ENCODE results near the gene PCDHGA3. TPM values are rescaled to one million over a fixed set of nuclear protein-coding genes. Genes with fewer than 3 reads are reported as not detected.

Gene PCDHGA3
- polyA plus RNA-seq, 2 of the 4 experiments (the other 2 are of a cell fraction): not detected

- ChIA-PET POLR2A (interaction anchor here (0.8 to 1.5 kb wide), 3 partner anchors 13 to 181 kb away, joined by 3 to 4 read pairs (median 3); partner anchors contain the start of genes PCDHGB3 and TAF7), CTCF (interaction anchor here (0.6 to 2.2 kb wide), 33 partner anchors 11 to 562 kb away, joined by 3 to 19 read pairs (median 4); partner anchors contain the start of genes PCDHA5, PCDHGA1, PCDHGA5 and PCDHGB3)
- DNase-seq (ENCODE audit: low read depth in 1 of 2, low spot score in 1 of 2) (peak; percentile 67 to 78), ATAC-seq (peak; percentile 96), FAIRE-seq (no peak)
- peak within 1 kb of the TSS; percentile 99 for H3K4me2 ChIP-seq
- 3% methylated on average over 28 of the region's 37 CpGs for WGBS (ENCODE audit: missing lambda C conversion rate)
- H3K9me3 ChIP-seq: peaks cover 35% of the 10 kb centered on the region
- peak within 1 kb of the TSS; percentile 88 for H3K4me3 ChIP-seq
- no peaks in the 10 kb centered on the region for H3K4me1 ChIP-seq
- TF ChIP-seq JUN (IDR thresholded peaks at IDR 0.05): no peak
- no peak for TF ChIP-seq MYC (IDR thresholded peaks at IDR 0.05; ENCODE audit: borderline replicate concordance, low read length)
- TF ChIP-seq RAD21 (conservative IDR thresholded peaks at IDR 0.05 in 1 of 2, IDR thresholded peaks at IDR 0.05 in 1 of 2): peak; percentile 71 to 78
- TF ChIP-seq, protein P1, sequence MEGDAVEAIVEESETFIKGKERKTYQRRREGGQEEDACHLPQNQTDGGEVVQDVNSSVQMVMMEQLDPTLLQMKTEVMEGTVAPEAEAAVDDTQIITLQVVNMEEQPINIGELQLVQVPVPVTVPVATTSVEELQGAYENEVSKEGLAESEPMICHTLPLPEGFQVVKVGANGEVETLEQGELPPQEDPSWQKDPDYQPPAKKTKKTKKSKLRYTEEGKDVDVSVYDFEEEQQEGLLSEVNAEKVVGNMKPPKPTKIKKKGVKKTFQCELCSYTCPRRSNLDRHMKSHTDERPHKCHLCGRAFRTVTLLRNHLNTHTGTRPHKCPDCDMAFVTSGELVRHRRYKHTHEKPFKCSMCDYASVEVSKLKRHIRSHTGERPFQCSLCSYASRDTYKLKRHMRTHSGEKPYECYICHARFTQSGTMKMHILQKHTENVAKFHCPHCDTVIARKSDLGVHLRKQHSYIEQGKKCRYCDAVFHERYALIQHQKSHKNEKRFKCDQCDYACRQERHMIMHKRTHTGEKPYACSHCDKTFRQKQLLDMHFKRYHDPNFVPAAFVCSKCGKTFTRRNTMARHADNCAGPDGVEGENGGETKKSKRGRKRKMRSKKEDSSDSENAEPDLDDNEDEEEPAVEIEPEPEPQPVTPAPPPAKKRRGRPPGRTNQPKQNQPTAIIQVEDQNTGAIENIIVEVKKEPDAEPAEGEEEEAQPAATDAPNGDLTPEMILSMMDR (IDR thresholded peaks at IDR 0.05): peak; percentile 80
- TF ChIP-seq SMC3 (IDR thresholded peaks at IDR 0.05): peak; percentile 51; the same call in 2 of the 3 replicates
- TF ChIP-seq FOXS1 (CRISPR knock-in tag; IDR thresholded peaks at IDR 0.05): no peak
- no peak for TF ChIP-seq CBX2 (IDR thresholded peaks at IDR 0.05; ENCODE audit: borderline replicate concordance, low read depth)
- 0 out of 2 replicates have a peak, but pooled peaks have one; percentile 15 for TF ChIP-seq GATA3 (IDR thresholded peaks at IDR 0.05; ENCODE audit: borderline replicate concordance)
- TF ChIP-seq HDAC2 (IDR thresholded peaks at IDR 0.05): no peak
- no peak for TF ChIP-seq EP300 (IDR thresholded peaks at IDR 0.05)
- no peak for TF ChIP-seq RARB (CRISPR knock-in tag; IDR thresholded peaks at IDR 0.05)
- peak within 1 kb of the TSS; percentile 87 to 88 for H3K27ac ChIP-seq
Observed at GRCh38 chr5:141382469-141383294, 39.1 kb downstream of the PCDHGA3 start, which contains the start of gene PCDHGA7. Gene PCDHGA7, plus strand, starts transcription at chr5:141382742. Its CDS starts 158 bp downstream, at chr5:141382900.

- WGBS (ENCODE audit: missing lambda C conversion rate): 44% methylated on average over 21 of the region's 21 CpGs
- ChIA-PET POLR2A (interaction anchor here (0.8 to 1.5 kb wide), 3 partner anchors 13 to 181 kb away, joined by 3 to 4 read pairs (median 3); partner anchors contain the start of genes PCDHGB3 and TAF7), CTCF (interaction anchor here (0.7 to 2.2 kb wide), 31 partner anchors 11 to 562 kb away, joined by 3 to 19 read pairs (median 4); partner anchors contain the start of genes PCDHA5, PCDHGA1, PCDHGA5 and PCDHGB3)
- Histone ChIP-seq H3K27ac (peak overlapping the region; percentile 87 to 88), H3K4me1 (no peaks in the 10 kb centered on the region), H3K4me2 (peak overlapping the region; percentile 99), H3K9me3 (peaks cover 35% of the 10 kb centered on the region), H3K4me3 (peak overlapping the region; percentile 88)
- FAIRE-seq (no peak), DNase-seq (ENCODE audit: low read depth in 1 of 2, low spot score in 1 of 2) (peak in 1 of 2 experiments; percentile 20), ATAC-seq (peak; percentile 22 to 27; a peak in 4 of 6 replicates)
- TF ChIP-seq, protein P2, sequence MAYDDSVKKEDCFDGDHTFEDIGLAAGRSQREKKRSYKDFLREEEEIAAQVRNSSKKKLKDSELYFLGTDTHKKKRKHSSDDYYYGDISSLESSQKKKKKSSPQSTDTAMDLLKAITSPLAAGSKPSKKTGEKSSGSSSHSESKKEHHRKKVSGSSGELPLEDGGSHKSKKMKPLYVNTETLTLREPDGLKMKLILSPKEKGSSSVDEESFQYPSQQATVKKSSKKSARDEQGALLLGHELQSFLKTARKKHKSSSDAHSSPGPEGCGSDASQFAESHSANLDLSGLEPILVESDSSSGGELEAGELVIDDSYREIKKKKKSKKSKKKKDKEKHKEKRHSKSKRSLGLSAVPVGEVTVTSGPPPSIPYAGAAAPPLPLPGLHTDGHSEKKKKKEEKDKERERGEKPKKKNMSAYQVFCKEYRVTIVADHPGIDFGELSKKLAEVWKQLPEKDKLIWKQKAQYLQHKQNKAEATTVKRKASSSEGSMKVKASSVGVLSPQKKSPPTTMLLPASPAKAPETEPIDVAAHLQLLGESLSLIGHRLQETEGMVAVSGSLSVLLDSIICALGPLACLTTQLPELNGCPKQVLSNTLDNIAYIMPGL (CRISPR knock-in tag; IDR thresholded peaks at IDR 0.05; ENCODE audit: borderline replicate concordance): no peak
- TF ChIP-seq TP53 (CRISPR knock-in tag; IDR thresholded peaks at IDR 0.05) (no peak), MAFK (IDR thresholded peaks at IDR 0.05; ENCODE audit: partially characterized antibody) (no peak), JUNB (IDR thresholded peaks at IDR 0.05) (no peak), HOXA7 (CRISPR knock-in tag; IDR thresholded peaks at IDR 0.05) (no peak), ESRRA (IDR thresholded peaks at IDR 0.05; ENCODE audit: borderline replicate concordance, low read length) (no peak), MAZ (IDR thresholded peaks at IDR 0.05; ENCODE audit: borderline replicate concordance, low read depth, low read length) (no peak), POLR2AphosphoS2 (conservative IDR thresholded peaks at IDR 0.05; ENCODE audit: low read length) (no peak)
- TF ChIP-seq, protein P1 (IDR thresholded peaks at IDR 0.05): no peak
- TF ChIP-seq, protein P3, sequence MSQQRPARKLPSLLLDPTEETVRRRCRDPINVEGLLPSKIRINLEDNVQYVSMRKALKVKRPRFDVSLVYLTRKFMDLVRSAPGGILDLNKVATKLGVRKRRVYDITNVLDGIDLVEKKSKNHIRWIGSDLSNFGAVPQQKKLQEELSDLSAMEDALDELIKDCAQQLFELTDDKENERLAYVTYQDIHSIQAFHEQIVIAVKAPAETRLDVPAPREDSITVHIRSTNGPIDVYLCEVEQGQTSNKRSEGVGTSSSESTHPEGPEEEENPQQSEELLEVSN (IDR thresholded peaks at IDR 0.05; ENCODE audit: borderline replicate concordance, low read depth): no peak; the same call in 1 of the 2 replicates
Observed at GRCh38 chr5:141383345-141383744, 39.7 kb downstream of the PCDHGA3 start.

Measured in A549 (cell line).